ENCODE measurements around the gene ANGPTL2. TPM values are rescaled to one million over a fixed set of nuclear protein-coding genes. Genes with fewer than 3 reads are reported as not detected.
A peak's percentile ranks its signal among the peaks of the same experiment; 100 is the strongest.
"Not testable (repeated sequence)": the region's sequence is repeated elsewhere in the genome, so short reads cannot be mapped to it uniquely, and the experiment has no call there.

Gene ANGPTL2
- total RNA-seq, result 10 to 100 TPM; 36.5 to 52.5 (median 50.8) TPM

- peak within 1 kb of the TSS; percentile 50 to 68 for H3K4me3 ChIP-seq
- H3K27ac ChIP-seq, result peak within 1 kb of the TSS; percentile 67 to 93 (median 90)
- no peaks in the 10 kb centered on the region for H3K27me3 ChIP-seq
- TF ChIP-seq POLR2A (IDR thresholded peaks at IDR 0.05) (peak; percentile 73 to 78), EP300 (IDR thresholded peaks at IDR 0.05) (no peak), POLR2AphosphoS5 (IDR thresholded peaks at IDR 0.05) (peak; percentile 93), CTCF (IDR thresholded peaks at IDR 0.05) (peak in 1 of 4 experiments; percentile 24)
- WGBS, 2 donors (ENCODE audit: low coverage in 1 of 2), result no CpG with 5 or more reads among the region's 43 CpGs
- H3K36me3 ChIP-seq, result no peaks in the 10 kb centered on the region
- H3K4me1 ChIP-seq, result peaks cover 6 to 82% (median 27%) of the 10 kb centered on the region in 3 donors
- H3K9me3 ChIP-seq, result no peaks in the 10 kb centered on the region
- peak; percentile 93 for ATAC-seq
Observed at GRCh38 chr9:127122176-127123063, at the start of gene ANGPTL2. Gene ANGPTL2 (minus strand): TSS chr9:127122635. CDS start chr9:127108731, 13,904 bp downstream.

DNA sequence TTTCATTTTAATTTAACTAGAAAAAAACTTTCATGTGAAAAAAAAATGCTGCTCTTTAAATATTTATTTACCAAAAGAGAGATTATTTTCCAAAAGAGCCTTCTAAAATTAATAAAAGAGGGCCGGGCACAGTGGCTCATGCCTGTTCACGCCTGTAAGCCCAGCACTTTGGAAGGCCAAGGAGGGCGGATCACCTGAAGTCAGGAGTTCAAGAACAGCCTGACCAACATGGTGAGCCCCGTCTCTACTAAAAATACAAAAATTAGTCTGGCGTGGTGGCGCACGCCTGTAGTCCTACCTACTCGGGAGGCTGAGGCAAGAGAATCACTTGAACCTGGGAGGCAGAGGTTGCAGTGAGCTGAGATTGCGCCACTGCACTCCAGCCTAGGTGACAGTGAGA, 48.9 kb upstream of the ANGPTL2 start:
- H3K36me3 ChIP-seq, result peaks cover 0 to 28% of the 10 kb centered on the region in 2 donors
- H3K27ac ChIP-seq, H3K9me3 ChIP-seq, ATAC-seq, H3K4me3 ChIP-seq, H3K27me3 ChIP-seq: not testable (repeated sequence)
- peaks cover 0 to 11% (median 0%) of the 10 kb centered on the region in 3 donors for H3K4me1 ChIP-seq
- WGBS, 2 donors (ENCODE audit: low coverage in 1 of 2), result 93 to 97% methylated on average over 9 of the region's 9 CpGs

- no peak overlapping the region for H3K4me3 ChIP-seq
- WGBS, 2 donors (ENCODE audit: low coverage in 1 of 2), result 89 to 100% methylated on average over 1 to 2 of the region's 2 CpGs
- no peak for ATAC-seq
Observed at GRCh38 chr9:127170652-127171051, 48.2 kb upstream of the ANGPTL2 start.

GRCh38 chr9:127170103-127170502, 47.7 kb upstream of the ANGPTL2 start:
- peaks cover 0 to 28% of the 10 kb centered on the region in 2 donors for H3K36me3 ChIP-seq
- TF ChIP-seq EP300 (IDR thresholded peaks at IDR 0.05), result no peak
- no peak for TF ChIP-seq CTCF (IDR thresholded peaks at IDR 0.05)
- TF ChIP-seq POLR2AphosphoS5 (IDR thresholded peaks at IDR 0.05), result no peak
- no peak for TF ChIP-seq POLR2A (IDR thresholded peaks at IDR 0.05)
- WGBS, 2 donors (ENCODE audit: low coverage in 1 of 2), result 88 to 100% methylated on average over 1 to 4 of the region's 4 CpGs
- no peak for ATAC-seq
- no peak overlapping the region for H3K4me3 ChIP-seq
- H3K27ac ChIP-seq, result no peak overlapping the region
- H3K9me3 ChIP-seq, result no peaks in the 10 kb centered on the region
- H3K4me1 ChIP-seq, result peaks cover 0 to 11% (median 0%) of the 10 kb centered on the region in 3 donors
- H3K27me3 ChIP-seq, result no peaks in the 10 kb centered on the region

More at GRCh38 chr9:127170652-127171051, 48.2 kb upstream of the ANGPTL2 start:
- Histone ChIP-seq H3K36me3 (peaks cover 0 to 28% of the 10 kb centered on the region in 2 donors), H3K4me1 (peaks cover 0 to 11% (median 0%) of the 10 kb centered on the region in 3 donors), H3K27me3 (no peaks in the 10 kb centered on the region), H3K27ac (no peak overlapping the region), H3K9me3 (no peaks in the 10 kb centered on the region)
- TF ChIP-seq CTCF (IDR thresholded peaks at IDR 0.05), result no peak
- no peak for TF ChIP-seq POLR2A (IDR thresholded peaks at IDR 0.05)
- no peak for TF ChIP-seq POLR2AphosphoS5 (IDR thresholded peaks at IDR 0.05)
- TF ChIP-seq EP300 (IDR thresholded peaks at IDR 0.05), result no peak

DNA sequence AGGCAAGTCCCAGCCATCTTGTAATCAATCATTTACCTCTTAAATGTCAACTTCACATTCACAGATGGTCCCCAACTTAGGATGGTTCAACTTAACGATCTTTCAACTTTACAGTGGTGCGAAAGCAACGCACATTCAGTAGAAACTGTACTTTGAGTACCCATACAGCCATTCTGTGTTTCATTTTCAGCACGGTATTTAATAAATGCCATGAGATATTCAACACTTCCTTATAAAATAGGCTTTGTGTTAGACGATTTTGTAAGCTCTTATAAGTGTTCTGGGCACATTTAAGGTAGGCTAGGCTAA, 47.1 kb upstream of the ANGPTL2 start:
- TF ChIP-seq POLR2AphosphoS5 (IDR thresholded peaks at IDR 0.05) (no peak), POLR2A (IDR thresholded peaks at IDR 0.05) (no peak), EP300 (IDR thresholded peaks at IDR 0.05) (no peak), CTCF (IDR thresholded peaks at IDR 0.05) (no peak)
- WGBS, 2 donors (ENCODE audit: low coverage in 1 of 2), result 67 to 85% methylated on average over 3 to 5 of the region's 5 CpGs
- H3K27me3 ChIP-seq, result no peaks in the 10 kb centered on the region
- H3K4me3 ChIP-seq, result no peak overlapping the region
- ATAC-seq, result no peak
- peaks cover 0 to 11% (median 0%) of the 10 kb centered on the region in 3 donors for H3K4me1 ChIP-seq
- H3K27ac ChIP-seq, result no peak overlapping the region
- no peaks in the 10 kb centered on the region for H3K9me3 ChIP-seq
- H3K36me3 ChIP-seq, result peaks cover 0 to 22% of the 10 kb centered on the region in 2 donors
